Neural progenitor cell (in vitro differentiated cells): ENCODE results near the gene HTR3A. TPM values are rescaled to one million over a fixed set of nuclear protein-coding genes. Genes with fewer than 3 reads are reported as not detected.

Experiments used
- DNase-seq: peaks from one replicate; pipeline ENCODE4 v3.0.0-alpha.2; 2016; ENCODE audit warnings: low spot score
- H2AFZ ChIP-seq: fragments of 200-600 bp; sonication (generic); replicated peaks from 2 replicates; pipeline ENCODE4 v1.6.1; 2016; ENCODE audit warnings: antibody characterized with exemption
- H3F3A ChIP-seq: fragments of 200-600 bp; sonication (generic); 2 replicates; pipeline ENCODE4 v1.6.1; 2016; ENCODE audit warnings: antibody characterized with exemption, low read depth
- H3K27ac ChIP-seq: fragments of 200-600 bp; sonication (generic); 2 replicates; pipeline ENCODE4 v1.5.1; 2016; ENCODE audit warnings: mild to moderate bottlenecking
- H3K27me3 ChIP-seq: fragments of 200-600 bp; sonication (generic); 2 replicates; pipeline ENCODE4 v1.6.1; 2016; ENCODE audit warnings: mild to moderate bottlenecking, moderate library complexity
- H3K36me3 ChIP-seq: fragments of 200-600 bp; sonication (generic); 2 replicates; pipeline ENCODE4 v1.5.1; 2016
- H3K4me1 ChIP-seq: fragments of 200-600 bp; sonication (generic); 2 replicates; pipeline ENCODE4 v1.6.1; 2016; ENCODE audit warnings: mixed run types
- H3K4me2 ChIP-seq: fragments of 200-600 bp; sonication (generic); 2 replicates; pipeline ENCODE4 v1.6.1; 2016
- H3K4me3 ChIP-seq: fragments of 200-600 bp; sonication (generic); 2 replicates; pipeline ENCODE4 v1.5.1; 2016
- H3K79me2 ChIP-seq: fragments of 200-600 bp; sonication (generic); 2 replicates; pipeline ENCODE4 v1.6.1; 2016; ENCODE audit warnings: low read depth
- H3K9ac ChIP-seq: fragments of 200-600 bp; sonication (generic); 2 replicates; pipeline ENCODE4 v1.6.1; 2016
- H3K9me3 ChIP-seq: fragments of 200-600 bp; sonication (generic); 2 replicates; pipeline ENCODE4 v1.5.1; 2016; ENCODE audit warnings: low read depth
- H4K20me1 ChIP-seq: fragments of 200-600 bp; sonication (generic); 2 replicates; pipeline ENCODE4 v1.6.1; 2016; ENCODE audit warnings: low read depth
- H3K27ac Mint-ChIP-seq: 3 replicates; pipeline ENCODE4 v1.8.0; 2021; ENCODE audit warnings: mixed read lengths
- H3K27me3 Mint-ChIP-seq: 2 replicates; pipeline ENCODE4 v1.8.0; 2022; ENCODE audit warnings: low read depth, mild to moderate bottlenecking, inconsistent platforms, moderate library complexity, mixed read lengths; ENCODE audit not compliant: insufficient read depth
- H3K36me3 Mint-ChIP-seq: 3 replicates; pipeline ENCODE4 v1.8.0; 2021; ENCODE audit warnings: mixed read lengths
- H3K4me1 Mint-ChIP-seq: 3 replicates; pipeline ENCODE4 v1.8.0; 2021; ENCODE audit warnings: mixed read lengths
- H3K4me3 Mint-ChIP-seq: 3 replicates; pipeline ENCODE4 v1.8.0; 2021; ENCODE audit warnings: mild to moderate bottlenecking, moderate library complexity, mixed read lengths
- H3K9me3 Mint-ChIP-seq: 3 replicates; pipeline ENCODE4 v1.8.0; 2020; ENCODE audit warnings: mixed read lengths
- EZH2 ChIP-seq: fragments of 200-600 bp; sonication (generic); IDR thresholded peaks from 2 replicates; pipeline ENCODE4 v1.6.1; 2017; ENCODE audit warnings: antibody characterized with exemption, mild to moderate bottlenecking, moderate library complexity
- EZH2phosphoT487 ChIP-seq: fragments of 200-600 bp; sonication (generic); IDR thresholded peaks from 2 replicates; pipeline ENCODE4 v1.6.1; 2017; ENCODE audit warnings: antibody characterized with exemption
- total RNA-seq: library from RNA; depleted of rRNA; stranded (reverse); fragments of >200 nt; gene quantifications from 2 replicates; pipeline ENCODE4 v1.2.3, GENCODE V29; 2015; ENCODE audit warnings: low replicate concordance
- TF ChIP-seq, protein P1 (sequence below): fragments of 200-600 bp; sonication (generic); IDR thresholded peaks from 2 replicates; pipeline ENCODE4 v1.5.1; 2017; ENCODE audit warnings: antibody characterized with exemption, mild to moderate bottlenecking

HTR3A gene
- total RNA-seq, 1 donor from 2014 or later = not detected

DNA sequence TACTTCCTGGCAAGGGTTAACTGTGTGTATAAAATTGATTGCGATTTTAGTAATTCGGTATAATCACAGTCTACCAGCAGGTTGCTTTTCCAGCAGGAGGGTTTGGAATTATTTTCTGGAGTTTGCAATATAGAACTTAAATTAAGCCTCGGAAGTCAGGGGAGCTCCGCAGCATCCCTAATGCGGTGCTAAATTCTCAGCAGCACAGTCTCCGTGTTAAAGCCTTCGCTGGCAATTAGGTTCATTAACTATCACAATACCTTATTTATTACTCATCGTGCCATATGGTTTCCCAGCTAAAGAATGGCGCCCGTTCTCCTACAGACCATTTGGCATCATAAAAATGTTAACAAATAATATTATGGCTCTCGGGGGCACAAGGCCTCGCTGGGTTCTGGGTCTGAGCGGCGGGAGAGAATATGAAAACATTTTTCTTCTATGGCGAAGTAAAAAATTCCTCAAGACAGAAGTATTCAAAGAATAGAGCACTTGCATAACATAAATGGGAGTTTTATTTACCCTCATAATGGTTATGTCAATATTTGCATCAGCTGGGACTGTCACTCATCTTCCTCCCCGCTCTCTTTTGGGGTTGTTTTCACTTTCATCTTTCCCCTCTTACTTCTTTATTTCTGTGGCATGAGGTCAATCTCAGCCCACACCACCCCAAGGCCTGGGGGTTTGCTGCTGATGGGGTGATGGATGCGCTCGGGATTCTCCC is 56.5 kb downstream of the HTR3A start:
- no peaks in the 10 kb centered on the region for H3K9me3 ChIP-seq
- H3K4me2 ChIP-seq = no peak overlapping the region
- H3K79me2 ChIP-seq = no peaks in the 10 kb centered on the region
- Mint-ChIP-seq H3K36me3 (no peaks in the 10 kb centered on the region), H3K4me3 (no peak overlapping the region), H3K9me3 (peaks cover 7% of the 10 kb centered on the region), H3K27me3 (peaks cover 10% of the 10 kb centered on the region), H3K4me1 (peaks cover 13% of the 10 kb centered on the region), H3K27ac (no peak overlapping the region)
- no peak overlapping the region for H3K27ac ChIP-seq
- DNase-seq = no peak
- no peak overlapping the region for H3K9ac ChIP-seq
- H3K4me3 ChIP-seq = no peak overlapping the region
- H3F3A ChIP-seq = peaks cover under 1% of the 10 kb centered on the region
- peaks cover 2% of the 10 kb centered on the region for H3K4me1 ChIP-seq
- no peak overlapping the region for H2AFZ ChIP-seq
- no peaks in the 10 kb centered on the region for H3K36me3 ChIP-seq
- no peaks in the 10 kb centered on the region for H4K20me1 ChIP-seq
- H3K27me3 ChIP-seq = no peaks in the 10 kb centered on the region
- no peak for TF ChIP-seq EZH2phosphoT487

DNA sequence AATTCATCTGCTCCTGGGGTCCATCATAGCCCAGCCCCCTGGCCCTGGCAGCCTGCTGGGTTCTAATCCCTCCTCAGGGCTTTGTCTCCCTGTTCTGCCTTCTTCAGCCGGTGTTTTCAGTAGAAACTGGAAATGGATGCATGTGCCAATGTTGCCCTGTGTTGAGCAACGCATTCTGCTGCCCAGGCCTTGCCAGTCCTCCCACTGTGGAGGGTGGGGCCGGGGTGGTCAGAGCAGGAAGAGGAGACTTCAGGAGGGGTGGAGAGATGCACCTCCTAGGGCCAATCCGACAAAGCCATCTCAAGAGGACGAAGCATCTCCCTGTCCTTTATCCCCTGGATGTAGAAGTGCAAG is 57.0 kb downstream of the HTR3A start:
- Mint-ChIP-seq H3K27me3 (peaks cover 10% of the 10 kb centered on the region), H3K36me3 (no peaks in the 10 kb centered on the region)

DNA sequence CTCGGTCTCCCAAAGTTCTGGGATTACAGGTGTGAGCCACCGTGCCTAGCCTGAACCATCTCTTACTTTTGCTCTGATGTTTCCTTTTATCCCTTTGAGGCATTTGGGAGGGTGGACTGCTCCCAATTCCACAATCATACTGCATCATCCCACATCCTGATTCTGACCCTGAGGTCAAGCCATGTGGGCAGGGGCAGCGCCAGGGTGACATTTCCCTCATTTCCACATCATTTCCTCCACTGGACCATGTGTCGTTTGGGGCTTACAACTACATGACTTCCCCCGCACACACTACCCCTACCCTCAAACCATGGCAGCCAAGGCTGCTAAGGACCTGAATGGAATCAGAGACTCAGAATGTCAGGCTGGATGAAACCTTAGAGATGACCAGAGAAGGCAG is 58.2 kb downstream of the HTR3A start:
- peaks cover 16% of the 10 kb centered on the region for H3K27me3 Mint-ChIP-seq
- H3K9me3 ChIP-seq = no peaks in the 10 kb centered on the region
- H3K9me3 Mint-ChIP-seq = peaks cover 7% of the 10 kb centered on the region
- H3K27ac ChIP-seq = no peak overlapping the region
- H3K4me2 ChIP-seq = no peak overlapping the region
- no peak overlapping the region for H2AFZ ChIP-seq
- no peak for DNase-seq
- peaks cover 3% of the 10 kb centered on the region for H3F3A ChIP-seq
- peaks cover 19% of the 10 kb centered on the region for H3K4me1 Mint-ChIP-seq
- TF ChIP-seq EZH2 (no peak), EZH2phosphoT487 (no peak)
- TF ChIP-seq, protein P1, sequence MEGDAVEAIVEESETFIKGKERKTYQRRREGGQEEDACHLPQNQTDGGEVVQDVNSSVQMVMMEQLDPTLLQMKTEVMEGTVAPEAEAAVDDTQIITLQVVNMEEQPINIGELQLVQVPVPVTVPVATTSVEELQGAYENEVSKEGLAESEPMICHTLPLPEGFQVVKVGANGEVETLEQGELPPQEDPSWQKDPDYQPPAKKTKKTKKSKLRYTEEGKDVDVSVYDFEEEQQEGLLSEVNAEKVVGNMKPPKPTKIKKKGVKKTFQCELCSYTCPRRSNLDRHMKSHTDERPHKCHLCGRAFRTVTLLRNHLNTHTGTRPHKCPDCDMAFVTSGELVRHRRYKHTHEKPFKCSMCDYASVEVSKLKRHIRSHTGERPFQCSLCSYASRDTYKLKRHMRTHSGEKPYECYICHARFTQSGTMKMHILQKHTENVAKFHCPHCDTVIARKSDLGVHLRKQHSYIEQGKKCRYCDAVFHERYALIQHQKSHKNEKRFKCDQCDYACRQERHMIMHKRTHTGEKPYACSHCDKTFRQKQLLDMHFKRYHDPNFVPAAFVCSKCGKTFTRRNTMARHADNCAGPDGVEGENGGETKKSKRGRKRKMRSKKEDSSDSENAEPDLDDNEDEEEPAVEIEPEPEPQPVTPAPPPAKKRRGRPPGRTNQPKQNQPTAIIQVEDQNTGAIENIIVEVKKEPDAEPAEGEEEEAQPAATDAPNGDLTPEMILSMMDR = no peak
- no peaks in the 10 kb centered on the region for H3K36me3 Mint-ChIP-seq
- H3K27ac Mint-ChIP-seq = no peak overlapping the region
- H3K4me3 Mint-ChIP-seq = no peak overlapping the region
- H4K20me1 ChIP-seq = no peaks in the 10 kb centered on the region
- H3K79me2 ChIP-seq = no peaks in the 10 kb centered on the region
- no peak overlapping the region for H3K4me3 ChIP-seq
- H3K36me3 ChIP-seq = no peaks in the 10 kb centered on the region
- H3K27me3 ChIP-seq = no peaks in the 10 kb centered on the region
- H3K4me1 ChIP-seq = peaks cover 7% of the 10 kb centered on the region
- H3K9ac ChIP-seq = no peak overlapping the region

More for the DNA sequence above, 57.0 kb downstream of the HTR3A start:
- no peak overlapping the region for H3K4me3 Mint-ChIP-seq
- H3F3A ChIP-seq = peaks cover 3% of the 10 kb centered on the region
- no peak overlapping the region for H3K4me2 ChIP-seq
- no peaks in the 10 kb centered on the region for H3K27me3 ChIP-seq
- H3K4me1 ChIP-seq = peaks cover 7% of the 10 kb centered on the region
- no peak overlapping the region for H3K27ac ChIP-seq
- no peak for TF ChIP-seq EZH2
- TF ChIP-seq, protein P1 = no peak
- TF ChIP-seq EZH2phosphoT487 = no peak
- no peak overlapping the region for H2AFZ ChIP-seq
- H3K9ac ChIP-seq = no peak overlapping the region
- H3K9me3 Mint-ChIP-seq = peaks cover 7% of the 10 kb centered on the region
- no peaks in the 10 kb centered on the region for H3K79me2 ChIP-seq
- H4K20me1 ChIP-seq = no peaks in the 10 kb centered on the region
- no peak overlapping the region for H3K27ac Mint-ChIP-seq
- H3K9me3 ChIP-seq = no peaks in the 10 kb centered on the region
- H3K4me1 Mint-ChIP-seq = peaks cover 13% of the 10 kb centered on the region
- H3K36me3 ChIP-seq = no peaks in the 10 kb centered on the region
- DNase-seq = no peak
- no peak overlapping the region for H3K4me3 ChIP-seq

DNA sequence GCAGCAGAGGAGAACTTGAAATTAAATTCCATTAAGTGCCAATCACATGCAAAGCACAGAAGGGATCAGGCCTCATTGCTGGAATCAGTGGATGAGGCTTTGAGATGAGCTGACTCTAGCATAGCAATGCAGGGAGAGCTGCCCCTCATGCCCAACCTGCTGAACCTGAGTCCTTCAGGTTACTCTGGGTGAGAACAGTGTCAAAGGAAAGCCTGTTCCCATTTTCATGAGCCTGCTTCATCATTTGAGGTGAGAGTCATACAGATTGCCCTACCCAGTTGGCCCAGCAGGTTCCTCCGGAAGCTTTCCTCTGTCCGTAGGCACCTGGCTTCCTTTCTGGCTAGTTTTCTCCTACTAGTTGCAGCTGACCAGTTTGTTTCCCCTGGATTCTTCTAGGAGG is 58.7 kb downstream of the HTR3A start:
- Histone ChIP-seq H3K4me2 (no peak overlapping the region), H2AFZ (no peak overlapping the region), H3K27ac (no peak overlapping the region), H3K27me3 (no peaks in the 10 kb centered on the region), H4K20me1 (no peaks in the 10 kb centered on the region), H3K4me1 (peaks cover 7% of the 10 kb centered on the region), H3K4me3 (no peak overlapping the region), H3K9ac (no peak overlapping the region), H3F3A (peaks cover 3% of the 10 kb centered on the region), H3K79me2 (no peaks in the 10 kb centered on the region), H3K36me3 (no peaks in the 10 kb centered on the region), H3K9me3 (no peaks in the 10 kb centered on the region)
- Mint-ChIP-seq H3K9me3 (peaks cover 7% of the 10 kb centered on the region), H3K27me3 (peaks cover 17% of the 10 kb centered on the region), H3K36me3 (no peaks in the 10 kb centered on the region), H3K27ac (no peak overlapping the region), H3K4me1 (peaks cover 20% of the 10 kb centered on the region), H3K4me3 (no peak overlapping the region)
- TF ChIP-seq, protein P1 = no peak
- no peak for TF ChIP-seq EZH2
- no peak for TF ChIP-seq EZH2phosphoT487
- no peak for DNase-seq
